ENCODE data around the gene DDX50. TPM values are rescaled to one million over a fixed set of nuclear protein-coding genes. Genes with fewer than 3 reads are reported as not detected.

DDX50 gene, protein sequence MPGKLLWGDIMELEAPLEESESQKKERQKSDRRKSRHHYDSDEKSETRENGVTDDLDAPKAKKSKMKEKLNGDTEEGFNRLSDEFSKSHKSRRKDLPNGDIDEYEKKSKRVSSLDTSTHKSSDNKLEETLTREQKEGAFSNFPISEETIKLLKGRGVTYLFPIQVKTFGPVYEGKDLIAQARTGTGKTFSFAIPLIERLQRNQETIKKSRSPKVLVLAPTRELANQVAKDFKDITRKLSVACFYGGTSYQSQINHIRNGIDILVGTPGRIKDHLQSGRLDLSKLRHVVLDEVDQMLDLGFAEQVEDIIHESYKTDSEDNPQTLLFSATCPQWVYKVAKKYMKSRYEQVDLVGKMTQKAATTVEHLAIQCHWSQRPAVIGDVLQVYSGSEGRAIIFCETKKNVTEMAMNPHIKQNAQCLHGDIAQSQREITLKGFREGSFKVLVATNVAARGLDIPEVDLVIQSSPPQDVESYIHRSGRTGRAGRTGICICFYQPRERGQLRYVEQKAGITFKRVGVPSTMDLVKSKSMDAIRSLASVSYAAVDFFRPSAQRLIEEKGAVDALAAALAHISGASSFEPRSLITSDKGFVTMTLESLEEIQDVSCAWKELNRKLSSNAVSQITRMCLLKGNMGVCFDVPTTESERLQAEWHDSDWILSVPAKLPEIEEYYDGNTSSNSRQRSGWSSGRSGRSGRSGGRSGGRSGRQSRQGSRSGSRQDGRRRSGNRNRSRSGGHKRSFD
- 81.3 and 91.3 TPM in 2 replicates for total RNA-seq

DNA sequence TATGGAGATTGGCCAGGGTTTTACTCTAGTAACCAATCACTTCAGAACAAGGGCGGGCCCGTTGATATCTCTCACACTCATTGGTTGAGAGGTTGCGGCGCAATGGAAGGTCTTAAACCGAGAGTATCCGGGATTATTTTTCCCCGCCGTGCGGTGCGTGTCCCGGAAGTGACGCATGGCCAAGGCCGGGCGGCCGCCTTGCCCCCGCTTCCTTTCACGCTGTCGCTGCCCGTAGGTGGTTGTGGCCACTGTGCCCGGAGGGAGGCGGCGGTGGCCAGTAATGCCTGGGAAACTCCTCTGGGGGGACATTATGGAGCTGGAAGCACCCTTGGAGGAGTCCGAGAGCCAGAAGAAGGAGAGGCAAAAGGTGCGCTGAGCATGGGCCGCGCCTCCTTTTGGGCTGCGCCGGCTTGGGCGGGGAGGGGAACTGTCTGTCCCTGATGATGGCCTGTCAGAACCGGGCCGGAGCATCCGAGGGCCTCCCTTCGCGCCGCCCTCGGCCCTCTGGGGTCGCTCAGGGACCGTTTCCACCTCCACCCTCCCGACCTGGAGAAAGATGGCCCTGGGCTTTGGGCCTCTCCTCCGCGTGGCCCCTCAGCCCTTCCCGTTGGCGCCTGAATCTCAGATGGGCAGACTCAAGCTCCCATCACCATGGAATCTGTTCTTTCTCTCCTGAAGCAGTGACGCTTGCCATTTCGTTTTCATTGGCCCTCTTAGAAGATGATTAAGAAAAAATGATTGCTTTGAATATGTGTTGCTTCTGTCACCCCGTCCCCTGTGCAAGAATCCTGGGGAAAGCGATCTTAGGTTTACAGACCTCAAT is at the start of gene DDX50:
DDX50 (plus strand) TSS at position 211 of the 823 bp plus-strand sequence; CDS start at position 281, 70 bp downstream.

GRCh38 chr10:68955832-68956532 is 54.9 kb downstream of the DDX50 start, which contains the start of gene DDX21:
Gene DDX21, plus strand, starts transcription at chr10:68956170. Its CDS starts 56 bp downstream, at chr10:68956226.

DNA sequence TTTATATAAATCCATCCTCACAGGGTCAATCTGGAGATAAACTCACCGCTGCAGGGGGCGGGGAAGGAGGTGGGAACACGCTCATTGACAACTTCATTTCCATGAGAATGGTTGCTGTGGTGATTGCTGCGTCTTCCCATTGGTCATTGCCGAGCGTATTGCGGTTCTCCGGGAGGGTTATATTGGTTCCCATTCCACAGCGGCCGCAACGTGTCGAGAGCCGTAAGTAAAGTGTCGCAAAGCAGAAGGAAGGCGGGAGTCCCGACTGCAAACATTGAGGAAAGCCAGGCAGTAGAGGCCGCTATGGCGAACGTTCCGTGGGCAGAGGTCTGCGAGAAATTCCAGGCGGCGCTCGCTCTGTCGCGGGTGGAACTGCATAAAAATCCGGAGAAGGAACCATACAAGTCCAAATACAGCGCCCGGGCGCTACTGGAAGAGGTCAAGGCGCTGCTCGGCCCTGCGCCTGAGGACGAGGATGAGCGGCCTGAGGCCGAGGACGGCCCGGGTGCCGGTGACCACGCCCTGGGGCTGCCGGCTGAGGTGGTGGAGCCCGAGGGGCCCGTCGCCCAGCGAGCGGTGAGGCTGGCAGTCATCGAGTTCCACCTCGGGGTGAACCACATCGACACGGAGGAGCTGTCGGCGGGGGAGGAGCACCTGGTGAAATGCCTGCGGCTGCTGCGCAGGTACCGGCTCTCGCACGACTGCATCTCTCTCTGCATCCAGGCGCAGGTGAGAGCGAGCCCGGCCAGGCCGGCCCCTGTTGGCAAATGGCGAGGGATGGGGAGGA is 87.6 kb downstream of the DDX50 start, which contains the start of gene KIFBP:
KIFBP (plus strand) TSS at position 274 of the 787 bp plus-strand sequence; CDS start at position 304, 30 bp downstream.

Other genes with a start within 250 kb of the DDX50 start
- gene CCAR1, start 180.1 kb upstream of the DDX50 start, total RNA-seq, result 23.1 and 33.4 TPM in 2 replicates
- under 0.01 and 0.19 TPM in 2 replicates for gene STOX1, start 73.8 kb upstream of the DDX50 start, total RNA-seq
- gene DDX21, start 54.9 kb downstream of the DDX50 start, total RNA-seq, result 69.9 and 127 TPM in 2 replicates
- gene KIFBP, start 87.5 kb downstream of the DDX50 start, total RNA-seq, result 41.2 and 72.5 TPM in 2 replicates
- 1,466 and 2,025 TPM in 2 replicates for gene SRGN, start 186.8 kb downstream of the DDX50 start, total RNA-seq
- 33.0 and 43.1 TPM in 2 replicates for gene VPS26A, start 222.9 kb downstream of the DDX50 start, total RNA-seq

Data from regular cardiac myocyte (primary cell).